PC-9 (cell line): ENCODE results near the gene EPHB1.

Experiments
- CTCF ChIP-seq: fragments of 200-600 bp; sonication (generic); conservative IDR thresholded peaks from 2 replicates; pipeline ENCODE4 v1.6.1; 2017; ENCODE audit warnings: mixed run types, antibody characterized with exemption, mild to moderate bottlenecking, moderate library complexity
- EZH2 ChIP-seq: fragments of 200-600 bp; sonication (generic); IDR thresholded peaks from 2 replicates; pipeline ENCODE4 v1.8.0; 2017; ENCODE audit warnings: antibody characterized with exemption, low read depth

GRCh38 chr3:135007607-135008006 lies 212.5 kb downstream of the EPHB1 start:
- TF ChIP-seq EZH2, result no peak
- no peak for TF ChIP-seq CTCF
